Retina (tissue), 1 donor: ENCODE data around the gene HK1.
"Not testable (repeated sequence)": the region's sequence is repeated elsewhere in the genome, so short reads cannot be mapped to it uniquely, and the experiment has no call there.

Experiments
- DNase-seq: peaks from one replicate; pipeline ENCODE4 v3.0.0-alpha.2; 2016

HK1 gene

DNA sequence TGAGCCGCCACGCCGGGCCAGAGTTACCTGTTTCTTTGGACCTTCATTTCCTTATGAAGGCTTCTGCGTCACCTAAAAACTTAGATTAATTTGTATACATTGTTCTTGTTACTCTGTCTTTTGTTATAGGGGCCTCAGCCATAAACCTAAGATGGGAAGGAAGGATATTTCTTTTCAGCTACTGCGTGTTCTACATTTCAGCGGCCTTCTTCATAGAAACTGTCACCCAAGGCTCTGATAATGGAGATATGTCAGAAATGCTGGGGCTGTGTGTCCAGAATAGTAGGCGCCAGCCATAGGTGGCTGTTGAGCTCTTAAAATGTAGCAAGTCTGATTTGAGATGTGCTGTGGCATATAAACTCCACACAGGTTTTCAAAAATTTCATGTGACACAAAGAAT, 52.9 kb downstream of the HK1 start:
- no peak for DNase-seq

DNA sequence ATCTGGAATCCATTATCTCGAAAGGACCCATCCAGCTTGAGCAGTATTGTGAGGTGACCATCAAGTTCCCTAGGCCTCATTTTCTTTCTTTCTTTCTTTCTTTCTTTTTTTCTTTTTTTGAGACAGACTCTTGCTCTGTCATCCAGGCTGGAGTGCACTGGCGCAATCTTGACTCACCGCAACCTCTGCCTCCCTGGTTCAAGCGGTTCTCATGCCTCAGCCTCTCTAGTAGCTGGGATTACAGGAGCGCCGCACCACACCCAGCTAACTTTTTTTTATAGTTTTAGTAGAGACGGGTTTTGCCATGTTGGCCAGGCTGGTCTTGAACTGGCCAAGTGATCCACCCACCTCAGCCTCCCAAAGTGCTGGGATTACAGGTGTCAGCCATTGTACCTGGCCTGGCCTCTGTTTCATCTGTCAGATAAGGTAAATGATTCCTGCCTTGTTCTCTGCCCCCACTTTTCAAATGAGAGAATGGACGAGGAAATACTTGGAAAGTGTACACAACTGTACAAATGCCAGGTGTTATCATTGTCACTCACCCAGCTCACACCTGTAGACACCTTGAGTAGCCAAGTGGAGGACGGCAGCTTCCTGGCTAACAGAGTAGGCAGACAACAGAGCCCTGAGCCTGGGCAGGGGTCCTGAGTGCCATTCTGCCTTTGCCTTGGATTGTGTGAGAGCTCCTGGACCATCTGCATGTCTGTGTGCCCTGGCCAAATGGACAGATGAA, 54.1 kb downstream of the HK1 start:
- DNase-seq: no peak

DNA sequence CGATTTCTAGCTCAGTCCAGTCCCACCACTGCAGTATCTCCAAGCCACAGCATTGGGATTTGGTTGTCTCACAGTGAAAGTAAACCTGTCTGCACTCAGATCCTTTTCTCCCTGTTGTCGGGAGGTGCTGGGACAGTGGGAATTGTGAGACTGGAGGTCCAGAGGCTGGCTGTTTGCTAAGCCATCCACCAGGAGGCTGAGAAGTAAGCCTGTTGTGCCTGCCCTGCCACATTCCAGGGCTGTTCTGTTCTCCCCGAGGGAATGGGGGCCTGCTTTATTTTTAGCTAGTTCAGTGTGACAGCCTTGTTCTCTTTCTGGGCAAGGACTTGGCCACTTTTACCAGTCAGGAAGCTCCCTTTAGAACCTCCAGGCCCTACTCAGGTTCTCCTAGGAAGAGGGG, 54.9 kb downstream of the HK1 start:
- no peak for DNase-seq

DNA sequence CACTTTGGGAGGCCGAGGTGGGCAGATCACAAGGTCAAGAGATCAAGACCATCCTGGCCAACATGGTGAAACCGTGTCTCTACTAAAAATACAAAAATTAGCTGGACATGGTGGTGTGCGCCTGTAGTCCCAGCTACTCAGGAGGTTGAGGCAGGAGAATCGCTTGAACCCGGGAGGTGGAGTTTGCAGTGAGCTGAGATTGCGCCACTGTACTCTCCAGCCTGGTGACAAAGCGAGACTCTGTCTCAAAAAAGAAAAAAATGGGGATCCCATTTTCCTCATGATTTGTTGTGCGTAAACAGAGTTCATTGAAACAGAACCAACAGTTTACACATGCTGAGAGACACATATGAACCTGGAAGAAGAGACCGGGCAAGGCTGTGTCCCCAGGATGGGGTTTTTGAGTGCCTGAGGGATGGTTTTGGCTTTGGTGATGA, 55.6 kb downstream of the HK1 start:
- not testable (repeated sequence) for DNase-seq

- no peak for DNase-seq
Observed at GRCh38 chr10:69334302-69335062, 56.2 kb downstream of the HK1 start.

DNA sequence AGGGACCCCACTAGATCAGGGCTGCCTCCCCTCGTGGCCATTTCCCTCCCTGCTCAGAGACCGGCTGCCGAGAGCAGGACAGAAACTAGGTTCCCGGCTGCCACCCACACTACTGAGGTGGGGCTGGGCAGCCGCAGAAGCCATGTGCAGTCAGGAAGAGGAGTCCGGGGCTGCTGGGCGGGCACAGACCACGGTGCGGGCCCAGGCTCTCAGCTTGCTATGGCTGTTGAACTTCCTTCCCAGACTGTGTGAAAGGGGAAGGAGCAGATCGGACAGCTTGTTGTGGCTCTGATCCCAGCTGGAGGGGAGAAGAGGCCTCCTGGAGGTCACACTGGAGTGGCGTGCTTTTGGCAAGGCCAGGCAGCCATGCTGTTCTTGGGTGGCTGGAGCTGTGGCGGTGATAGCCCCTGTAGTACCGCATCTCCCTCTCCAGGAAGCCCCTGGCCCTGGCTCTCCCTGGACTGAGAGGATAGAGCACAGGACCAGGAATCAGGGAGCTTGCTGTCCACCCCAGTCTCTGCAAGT, 56.8 kb downstream of the HK1 start:
- no peak for DNase-seq

- DNase-seq: no peak
Observed at GRCh38 chr10:69335613-69336012, 57.3 kb downstream of the HK1 start.

- no peak for DNase-seq
Observed at GRCh38 chr10:69336952-69337295, 58.6 kb downstream of the HK1 start.

DNA sequence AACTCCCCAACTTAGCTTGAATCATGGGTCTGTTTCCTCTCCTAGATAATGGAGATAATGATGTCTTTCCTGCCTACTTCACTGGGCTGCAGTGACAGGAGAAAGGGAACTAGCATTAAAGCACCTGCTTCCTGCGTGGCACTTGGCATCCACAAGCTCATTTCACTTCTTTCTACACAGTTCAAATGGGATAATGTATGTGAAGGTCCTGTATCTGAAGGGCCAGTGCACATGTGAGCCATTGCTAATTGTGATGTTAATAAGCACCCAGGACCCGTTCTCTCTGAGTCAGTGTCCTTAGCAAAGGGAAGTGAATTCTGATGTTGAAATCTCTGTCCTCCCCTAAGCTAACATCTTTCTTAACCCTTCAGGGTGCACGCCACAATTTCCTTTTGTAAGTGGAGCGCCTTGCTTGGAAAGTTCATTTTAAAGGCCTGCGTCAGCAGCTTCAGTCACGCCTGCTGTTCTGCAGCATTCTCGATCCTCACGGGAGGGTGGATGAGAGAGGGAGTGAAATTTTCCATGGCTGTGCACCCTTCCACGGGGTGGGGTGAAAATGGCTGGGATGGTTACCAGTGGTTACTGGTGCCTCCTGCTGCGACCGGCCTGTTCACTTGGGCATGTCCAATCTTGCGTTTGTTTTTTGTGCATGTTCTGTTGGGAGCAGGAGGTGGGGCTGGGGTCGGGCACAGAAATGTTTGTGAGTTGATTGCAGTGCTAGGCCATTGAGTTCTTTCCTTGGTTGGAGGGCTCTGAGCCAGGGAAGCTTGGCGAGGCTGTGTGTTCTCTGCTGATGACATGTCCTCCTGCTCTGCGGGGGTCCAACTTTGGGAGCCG, 59.2 kb downstream of the HK1 start:
- peak; percentile 45 for DNase-seq

GRCh38 chr10:69338133-69338456, 59.8 kb downstream of the HK1 start:
- no peak for DNase-seq

DNA sequence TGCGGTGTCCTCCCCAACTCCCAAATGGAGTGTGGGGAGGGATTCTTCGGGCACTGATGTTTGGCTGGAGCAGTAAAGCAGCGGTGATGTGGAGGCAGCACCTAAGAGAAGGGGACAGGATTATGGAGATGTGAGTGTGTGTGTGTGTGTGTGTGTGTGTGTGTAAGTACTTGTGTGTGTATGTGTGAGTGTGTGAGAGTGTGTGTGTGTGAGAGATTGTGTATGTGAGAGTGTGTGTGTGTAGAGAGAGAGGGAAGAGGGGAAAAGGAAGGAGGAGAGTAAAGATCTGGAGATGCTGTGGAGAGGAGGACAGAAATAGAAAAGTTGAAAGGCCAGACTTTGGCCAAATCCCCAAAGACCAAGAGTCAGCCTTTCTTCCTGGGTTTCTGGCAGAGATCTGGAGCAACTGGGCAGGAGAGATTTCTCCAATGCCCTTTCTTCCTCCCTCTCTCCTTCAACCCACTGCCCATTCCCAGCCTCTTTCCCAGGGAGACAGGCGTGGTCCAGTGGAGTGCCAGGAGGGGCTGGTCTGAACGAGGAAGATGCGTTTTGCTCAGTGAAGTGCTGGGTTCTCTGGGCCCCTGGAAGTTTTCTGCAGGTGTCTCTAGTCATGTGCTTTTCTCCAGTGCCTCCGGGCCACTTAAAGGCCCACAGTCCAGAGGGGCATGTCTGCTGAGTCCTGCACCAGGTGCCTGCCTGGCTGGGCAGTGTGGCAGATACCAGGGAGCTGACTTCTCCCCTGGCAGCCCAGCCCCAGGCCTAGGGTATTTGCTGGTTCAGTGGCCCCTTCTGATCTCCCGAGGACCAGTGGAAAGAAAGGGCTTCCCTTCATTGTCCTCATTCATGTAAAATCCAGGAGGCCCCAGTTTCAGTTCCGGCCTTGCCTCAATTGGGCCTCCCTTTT, 60.5 kb downstream of the HK1 start:
- no peak for DNase-seq

- no peak for DNase-seq
Observed at GRCh38 chr10:69340695-69341094, 62.4 kb downstream of the HK1 start.

- DNase-seq: no peak
Observed at GRCh38 chr10:69343905-69344304, 65.6 kb downstream of the HK1 start.

DNA sequence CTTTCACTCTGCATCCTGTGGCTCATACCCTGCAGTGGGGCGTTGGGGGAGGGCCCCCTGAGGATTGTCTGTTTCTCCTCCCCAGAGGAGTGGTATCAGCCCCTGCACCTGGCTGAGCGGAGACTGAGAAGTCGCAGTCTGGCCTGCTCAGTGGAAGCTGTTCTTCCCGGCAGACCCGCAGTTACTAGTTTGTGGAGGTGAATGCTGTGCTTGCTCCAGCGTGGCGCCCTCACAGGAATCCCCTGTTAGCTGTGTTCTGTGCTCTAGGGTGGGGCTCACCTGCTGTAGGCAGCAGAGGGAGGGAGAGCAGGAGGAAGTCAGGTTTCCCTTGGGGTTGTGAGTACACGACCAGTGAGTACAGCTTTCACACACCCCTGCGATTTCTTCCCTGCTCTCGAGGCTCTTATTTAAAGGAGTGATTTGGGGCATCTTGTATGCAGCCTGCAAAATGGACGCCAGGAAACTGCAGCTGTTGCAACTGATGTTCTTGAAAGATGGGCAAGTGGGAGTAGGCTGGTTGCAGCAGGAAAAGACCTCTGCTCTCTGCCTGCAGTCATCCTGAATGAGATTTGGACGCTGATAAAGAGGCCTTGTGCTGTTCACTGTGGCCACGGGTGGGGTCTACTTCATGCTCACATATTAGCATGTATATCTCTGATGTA, 66.4 kb downstream of the HK1 start:
- no peak for DNase-seq

GRCh38 chr10:69345402-69345801, 67.1 kb downstream of the HK1 start:
- no peak for DNase-seq

GRCh38 chr10:69345890-69346474, 67.7 kb downstream of the HK1 start:
- no peak for DNase-seq

DNA sequence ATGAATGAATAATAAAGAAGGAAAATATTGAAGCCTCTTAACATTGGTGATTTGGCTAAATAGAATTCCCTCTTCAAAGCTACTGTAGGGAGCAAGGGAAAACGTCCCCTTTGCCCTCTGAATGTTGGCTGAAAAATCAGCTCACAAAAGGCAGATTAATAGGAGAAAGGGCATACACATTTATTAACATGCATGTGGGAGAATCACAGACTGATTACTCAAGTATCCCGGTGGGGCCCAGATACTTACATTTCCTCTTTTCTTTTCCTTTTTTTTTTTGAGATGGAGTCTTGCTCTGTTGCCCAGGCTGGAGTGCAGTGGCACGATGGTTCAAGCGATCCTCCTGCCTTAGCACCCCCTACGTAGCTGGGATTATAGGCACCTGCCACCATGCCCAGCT, 68.5 kb downstream of the HK1 start:
- no peak for DNase-seq

- no peak for DNase-seq
Observed at GRCh38 chr10:69348816-69349541, 70.7 kb downstream of the HK1 start.

GRCh38 chr10:69349542-69349888, 71.2 kb downstream of the HK1 start:
- DNase-seq: no peak

DNA sequence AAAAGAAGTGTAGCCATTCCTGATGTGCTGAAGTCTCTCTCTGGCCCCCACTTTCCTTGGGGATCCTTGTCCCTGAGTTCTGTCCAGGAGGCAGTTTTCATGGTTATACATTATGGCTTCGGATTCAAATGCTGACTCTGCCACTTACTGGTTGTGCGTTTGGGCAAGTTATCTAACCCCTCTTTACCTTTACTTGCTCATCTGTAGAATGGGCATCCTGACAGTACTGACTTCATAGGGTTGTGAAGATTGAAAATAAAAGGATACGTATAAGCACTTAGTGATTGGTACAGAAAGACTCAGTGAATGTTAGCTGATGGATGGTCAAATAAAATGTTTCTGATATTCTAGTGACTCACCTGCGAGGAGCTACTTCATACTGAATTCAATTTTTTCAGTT, 73.3 kb downstream of the HK1 start:
- no peak for DNase-seq
